ELR (cell line): Measurements from ENCODE around the gene PTGER4.
"Not testable (repeated sequence)": the region's sequence is repeated elsewhere in the genome, so short reads cannot be mapped to it uniquely, and the experiment has no call there.

ENCODE experiments used
- DNase-seq: peaks from one replicate; pipeline ENCODE4 v3.0.0-alpha.2; 2015; ENCODE audit warnings: low read depth

The PTGER4 gene

DNA sequence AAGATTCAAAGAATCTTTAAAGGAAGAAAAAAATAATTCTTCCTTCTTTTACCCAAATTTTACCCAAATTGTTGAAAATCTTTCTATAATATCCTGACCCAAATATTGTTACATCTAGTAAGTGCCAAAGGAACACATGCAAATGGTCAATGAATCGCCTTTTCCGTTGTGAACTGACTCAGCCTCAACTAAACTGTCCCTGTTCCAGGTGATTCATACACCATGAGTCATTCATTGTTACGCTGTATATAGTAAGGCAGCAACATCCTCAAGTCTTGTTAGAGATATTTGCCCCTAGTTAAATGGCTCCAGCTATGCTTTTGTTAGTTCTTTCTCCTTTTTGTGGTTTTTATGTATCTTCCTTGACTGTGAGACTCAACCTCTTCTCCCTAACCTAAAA lies 9.7 kb downstream of the PTGER4 start:
- peak; percentile 99 for DNase-seq

DNA sequence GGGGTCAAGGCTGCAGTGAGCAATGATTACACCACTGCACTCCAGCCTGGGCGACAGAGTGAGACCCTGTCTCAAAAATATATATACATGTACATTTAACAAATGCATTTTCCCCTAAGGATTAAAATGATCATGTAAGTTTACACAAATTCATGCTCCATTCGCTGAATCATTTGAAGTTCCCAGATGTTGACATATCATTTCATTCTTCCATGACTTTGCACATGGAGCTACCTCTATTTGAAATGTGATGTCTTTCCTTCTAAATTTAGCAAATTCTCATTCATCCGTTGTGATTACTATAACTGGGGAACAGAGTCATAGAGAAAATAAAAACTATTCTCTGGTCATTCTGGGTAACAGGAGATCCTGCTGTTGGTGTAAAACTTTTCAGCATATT lies 10.6 kb downstream of the PTGER4 start:
- no peak for DNase-seq

DNA sequence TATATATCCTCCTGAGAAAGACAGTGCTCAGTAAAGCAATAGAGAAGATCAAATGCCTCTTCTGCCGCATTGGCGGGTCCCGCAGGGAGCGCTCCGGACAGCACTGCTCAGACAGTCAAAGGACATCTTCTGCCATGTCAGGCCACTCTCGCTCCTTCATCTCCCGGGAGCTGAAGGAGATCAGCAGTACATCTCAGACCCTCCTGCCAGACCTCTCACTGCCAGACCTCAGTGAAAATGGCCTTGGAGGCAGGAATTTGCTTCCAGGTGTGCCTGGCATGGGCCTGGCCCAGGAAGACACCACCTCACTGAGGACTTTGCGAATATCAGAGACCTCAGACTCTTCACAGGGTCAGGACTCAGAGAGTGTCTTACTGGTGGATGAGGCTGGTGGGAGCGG lies 12.2 kb downstream of the PTGER4 start:
- no peak for DNase-seq

DNA sequence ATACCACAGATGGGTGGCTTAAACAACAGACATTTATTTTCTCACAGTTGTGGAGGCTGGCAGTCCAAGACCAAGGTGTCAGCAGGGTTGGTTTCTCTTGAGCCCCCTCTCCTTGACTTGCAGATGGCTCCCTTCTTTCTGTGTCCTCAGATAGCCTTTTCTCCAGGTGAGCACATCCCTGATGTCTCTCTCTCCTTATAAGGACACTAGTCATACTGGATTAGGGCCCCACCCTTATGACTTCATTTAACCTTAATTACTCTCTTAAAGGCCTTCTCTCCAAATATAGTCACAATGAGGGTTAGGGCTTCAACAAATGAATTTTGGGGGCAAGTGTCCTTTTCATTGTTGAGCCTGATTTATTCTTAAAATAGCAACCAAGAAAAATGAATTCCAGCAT lies 14.7 kb downstream of the PTGER4 start:
- no peak for DNase-seq

DNA sequence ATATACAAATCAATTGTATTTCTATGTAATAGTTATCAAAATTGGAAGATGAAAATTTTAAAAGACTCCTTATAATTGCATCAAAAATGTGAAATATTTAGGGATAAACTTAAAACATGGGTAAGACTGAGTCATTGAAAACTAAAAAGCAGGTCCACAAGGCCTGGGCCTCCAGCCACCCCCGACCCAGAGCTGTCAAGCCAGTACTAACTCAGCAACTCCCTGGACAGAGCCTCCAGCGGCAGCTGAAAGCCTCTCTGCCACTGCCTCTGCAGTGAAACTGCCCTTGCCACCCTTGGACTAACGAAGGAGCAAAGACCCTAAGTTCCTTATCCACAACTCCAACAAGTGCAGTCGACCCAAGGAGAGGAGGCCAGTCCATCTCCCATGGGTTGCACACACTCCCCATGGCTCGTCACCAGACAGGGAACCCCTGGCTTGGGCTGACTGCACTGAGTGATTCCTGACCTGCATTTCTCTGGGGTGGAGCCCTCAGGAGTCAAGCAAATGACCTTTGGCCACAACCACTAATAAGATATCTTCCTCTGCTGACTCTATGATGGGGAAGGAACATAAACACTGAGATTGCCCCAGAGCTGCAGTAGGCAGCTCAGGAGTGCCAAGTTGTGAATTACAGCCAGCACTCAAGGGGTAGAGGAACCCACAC lies 20.5 kb downstream of the PTGER4 start:
- no peak for DNase-seq

DNA sequence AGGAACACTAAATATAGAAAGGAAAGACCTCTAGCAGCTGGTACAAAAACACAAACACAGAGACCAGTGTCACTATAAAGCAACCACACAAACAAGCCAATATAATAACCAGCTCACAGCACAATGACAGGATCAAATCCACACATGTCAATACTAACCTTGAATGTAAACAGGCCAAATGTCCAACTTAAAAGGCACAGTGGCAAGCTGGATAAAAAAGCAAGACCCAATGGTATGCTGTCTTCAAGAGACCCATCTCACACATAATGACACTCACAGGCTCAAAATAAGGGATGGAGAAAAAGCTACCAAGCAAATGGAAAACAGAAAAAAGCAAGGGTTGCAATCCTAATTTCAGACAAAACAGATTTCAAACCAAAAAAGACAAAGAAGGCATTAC lies 22.3 kb downstream of the PTGER4 start:
- not testable (repeated sequence) for DNase-seq

DNA sequence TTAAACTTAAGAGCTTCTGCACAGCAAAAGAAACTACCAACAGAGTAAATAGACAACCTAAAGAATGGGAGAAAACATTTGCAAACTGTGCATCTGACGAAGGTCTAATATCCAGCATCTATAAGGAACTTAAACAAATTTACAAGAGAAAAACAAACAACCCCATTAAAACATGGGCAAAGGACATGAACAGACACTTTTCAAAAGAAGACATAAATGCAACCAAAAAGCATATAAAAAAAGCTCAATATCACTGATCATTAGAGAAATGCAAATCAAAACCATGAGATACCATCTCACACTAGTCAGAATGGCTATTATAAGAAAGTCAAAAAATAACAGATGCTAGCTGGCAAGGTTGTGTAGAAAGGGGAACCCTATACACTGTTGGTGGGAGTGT lies 25.8 kb downstream of the PTGER4 start:
- not testable (repeated sequence) for DNase-seq

DNA sequence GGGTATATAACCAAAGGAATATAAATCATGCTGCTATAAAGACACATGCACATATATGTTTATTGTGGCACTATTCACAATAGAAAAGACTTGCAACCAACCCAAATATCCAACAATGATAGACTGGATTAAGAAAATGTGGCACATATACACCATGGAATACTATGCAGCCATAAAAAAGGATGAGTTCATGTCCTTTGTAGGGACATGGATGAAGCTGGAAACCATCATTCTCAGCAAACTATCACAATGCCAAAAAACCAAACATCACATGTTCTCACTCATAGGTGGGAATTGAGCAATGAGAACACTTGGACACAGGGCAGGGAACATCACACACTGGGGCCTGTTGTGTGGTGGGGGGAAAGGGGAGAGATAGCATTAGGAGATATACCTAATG lies 30.9 kb downstream of the PTGER4 start:
- DNase-seq, result not testable (repeated sequence)

DNA sequence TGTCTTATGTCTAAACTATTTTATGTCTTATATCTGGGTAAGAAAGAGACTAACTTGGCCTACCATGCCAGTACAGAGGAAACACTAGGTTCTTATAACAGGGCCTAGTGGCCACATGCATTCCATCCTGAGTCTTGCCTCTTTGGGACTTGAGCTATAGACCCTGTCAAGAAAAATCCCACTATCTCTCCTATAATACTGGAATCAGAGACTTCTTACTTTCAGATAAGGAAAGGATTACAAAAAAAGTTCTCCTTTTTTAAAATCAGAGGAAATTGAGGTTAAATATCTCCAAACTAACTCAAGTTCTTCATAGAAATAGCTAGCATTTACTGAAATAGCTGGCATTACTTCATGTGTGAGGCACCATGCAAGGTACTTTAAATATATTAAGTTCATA lies 34.3 kb downstream of the PTGER4 start:
- DNase-seq, result no peak

DNA sequence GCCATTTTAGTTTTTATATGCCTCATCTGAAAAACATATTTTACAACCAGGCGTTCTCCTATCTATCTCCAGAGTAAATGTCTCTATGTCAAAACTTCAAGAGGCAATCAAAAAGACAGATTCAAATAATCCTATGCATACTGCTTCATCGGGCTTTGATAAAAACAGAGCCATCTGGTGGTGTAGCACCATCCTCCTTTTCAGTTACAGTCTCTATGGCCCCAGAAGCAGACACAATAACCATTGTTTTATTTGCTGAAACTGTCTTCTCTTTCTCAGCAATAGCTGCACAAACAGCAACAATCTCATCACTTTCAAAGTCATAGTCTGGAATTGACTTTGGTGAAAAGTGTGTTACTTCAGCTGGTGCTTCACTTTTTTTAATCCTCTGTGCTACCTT lies 36.3 kb downstream of the PTGER4 start:
- peak; percentile 42 for DNase-seq

DNA sequence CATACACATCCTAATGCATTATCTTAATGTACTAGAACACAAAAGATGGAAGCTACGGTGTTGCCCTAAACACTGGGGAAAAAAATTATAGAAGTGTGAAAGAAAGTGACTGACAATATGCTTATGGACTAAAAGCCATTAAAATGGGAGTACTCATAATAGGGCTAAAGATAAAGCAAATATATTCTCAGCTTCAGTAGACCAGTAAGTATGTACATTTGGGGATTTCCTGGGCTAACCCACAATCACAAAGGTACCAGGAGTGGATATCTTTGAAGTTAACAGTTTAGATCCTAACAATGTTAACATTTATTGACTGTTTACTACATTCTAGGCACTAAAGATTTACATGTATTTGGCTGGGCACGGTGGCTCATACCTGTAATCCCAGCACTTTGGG lies 36.9 kb downstream of the PTGER4 start:
- no peak for DNase-seq

DNA sequence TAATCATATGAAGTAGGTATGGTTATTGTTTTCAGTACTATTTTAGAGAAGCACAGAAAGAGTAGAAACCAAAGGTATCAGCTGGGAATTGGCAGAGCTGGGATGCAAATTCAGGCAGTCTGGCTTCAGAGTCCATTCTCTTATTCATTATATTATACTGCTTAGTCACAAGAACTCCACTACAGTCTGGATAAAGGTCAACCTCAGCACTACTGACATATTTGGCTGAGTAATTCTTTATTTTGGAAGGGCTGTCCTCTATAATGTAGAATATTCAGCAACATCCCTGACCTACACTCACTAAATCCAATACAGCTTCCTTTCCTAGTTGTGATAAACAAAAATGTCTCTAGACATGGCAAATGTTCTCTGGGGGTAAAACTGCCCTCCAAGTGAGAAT lies 37.6 kb downstream of the PTGER4 start:
- DNase-seq, result peak; percentile 46

DNA sequence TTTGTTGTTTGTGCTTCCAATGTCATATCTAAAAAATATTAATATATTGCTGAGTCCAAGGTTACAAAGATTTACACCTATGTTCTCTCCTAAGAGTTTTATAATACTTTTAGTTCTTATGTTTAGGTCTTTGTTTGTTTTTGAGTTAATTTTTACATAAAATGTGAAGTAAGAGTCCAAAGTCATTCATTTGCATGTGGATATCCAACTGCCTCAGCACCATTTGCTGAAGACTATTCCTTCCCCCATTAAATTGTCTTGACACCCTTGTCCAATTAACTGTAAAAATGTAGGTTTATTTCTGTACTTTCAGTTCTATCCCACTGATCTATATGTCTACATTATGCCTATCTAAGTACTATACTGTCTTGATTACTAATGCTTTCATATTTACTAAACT lies 40.4 kb downstream of the PTGER4 start:
- no peak for DNase-seq

DNA sequence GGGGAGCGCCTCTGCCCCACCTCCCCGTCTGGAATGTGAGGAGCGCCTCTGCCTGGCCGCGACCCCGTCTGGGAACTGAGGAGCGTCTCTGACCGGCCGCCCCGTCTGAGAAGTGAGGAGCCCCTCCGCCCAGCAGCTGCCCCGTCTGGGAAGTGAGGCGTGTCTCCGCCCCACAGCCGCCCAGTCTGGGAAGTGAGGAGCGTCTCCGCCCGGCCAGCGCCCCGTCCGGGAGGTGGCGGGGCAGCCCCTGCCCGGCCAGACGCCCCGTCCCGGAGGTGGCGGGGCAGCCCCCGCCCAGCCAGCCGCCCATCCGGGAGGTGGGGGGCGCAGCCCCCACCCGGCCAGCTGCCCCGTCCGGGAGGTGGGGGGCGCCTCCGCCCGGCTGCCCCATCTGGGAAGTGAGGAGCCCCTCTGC lies 42.8 kb downstream of the PTGER4 start:
- not testable (repeated sequence) for DNase-seq

DNA sequence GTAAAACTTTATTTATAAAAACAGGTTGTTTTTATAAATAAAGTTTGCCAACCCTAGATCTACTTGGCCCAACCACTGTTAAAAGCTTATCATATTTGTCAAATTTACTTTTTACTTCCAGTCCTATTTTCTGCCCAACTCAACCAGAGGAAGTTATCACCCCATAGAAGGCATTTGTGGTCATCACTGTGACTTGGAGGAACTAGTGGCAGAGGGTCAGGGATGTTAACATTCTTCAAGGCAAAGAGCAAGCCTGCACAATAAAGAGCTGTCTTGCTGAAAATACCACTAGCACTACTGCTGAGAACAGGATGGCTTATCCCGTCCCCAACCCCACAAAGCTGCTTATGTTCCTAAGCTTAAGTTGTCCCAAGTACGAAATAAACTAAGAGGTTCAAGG lies 53.7 kb downstream of the PTGER4 start:
- no peak for DNase-seq

DNA sequence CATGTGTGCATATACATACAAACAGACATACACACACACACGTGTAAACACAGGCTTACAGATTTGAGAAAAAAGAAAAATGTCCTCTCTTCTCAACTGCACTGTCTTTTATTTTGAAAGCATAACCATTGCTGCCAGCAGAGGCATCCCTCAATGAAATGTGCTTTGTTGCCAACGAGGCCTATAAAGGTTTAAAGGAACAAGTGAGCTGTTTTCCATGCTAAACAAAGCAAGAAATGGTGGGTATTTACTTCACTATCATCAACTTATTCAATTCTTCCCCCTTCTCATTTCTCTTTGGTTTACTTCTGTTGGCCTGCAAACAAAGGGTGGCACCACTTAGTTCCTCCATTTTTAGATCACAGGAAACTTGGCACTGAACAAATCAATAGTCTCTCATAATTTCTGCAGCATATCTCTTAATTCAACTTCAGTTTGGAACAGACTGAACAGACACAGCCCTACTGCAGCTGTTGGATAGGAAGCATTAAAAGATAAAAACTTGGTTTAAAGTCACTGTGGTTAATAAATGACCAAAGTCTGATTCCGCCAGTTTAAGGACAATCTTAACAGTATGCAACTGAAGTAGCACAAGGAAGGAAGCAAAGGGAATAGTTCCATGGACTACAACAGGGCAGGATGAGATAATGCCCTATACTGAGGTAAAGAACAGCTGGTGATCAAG lies 54.3 kb downstream of the PTGER4 start:
- DNase-seq, result no peak

DNA sequence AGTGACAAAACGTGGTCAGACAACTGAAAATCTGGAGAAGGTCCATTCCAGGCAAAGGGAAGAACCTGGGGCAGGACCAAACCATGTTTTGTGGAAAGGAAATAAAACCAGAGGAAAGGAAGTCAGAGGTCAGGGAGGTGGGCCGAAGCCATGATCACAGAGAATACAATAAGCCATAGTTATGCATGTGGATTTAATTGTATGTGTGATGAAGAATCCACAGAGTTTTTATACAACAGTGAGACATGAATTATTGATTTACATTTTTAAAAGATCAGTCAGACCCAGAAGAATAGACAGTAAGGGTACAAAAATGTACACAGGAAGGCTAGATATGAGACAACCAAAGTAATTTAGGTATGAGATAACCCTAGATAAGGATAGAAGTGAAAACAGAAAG lies 55.3 kb downstream of the PTGER4 start:
- peak; percentile 77 for DNase-seq

DNA sequence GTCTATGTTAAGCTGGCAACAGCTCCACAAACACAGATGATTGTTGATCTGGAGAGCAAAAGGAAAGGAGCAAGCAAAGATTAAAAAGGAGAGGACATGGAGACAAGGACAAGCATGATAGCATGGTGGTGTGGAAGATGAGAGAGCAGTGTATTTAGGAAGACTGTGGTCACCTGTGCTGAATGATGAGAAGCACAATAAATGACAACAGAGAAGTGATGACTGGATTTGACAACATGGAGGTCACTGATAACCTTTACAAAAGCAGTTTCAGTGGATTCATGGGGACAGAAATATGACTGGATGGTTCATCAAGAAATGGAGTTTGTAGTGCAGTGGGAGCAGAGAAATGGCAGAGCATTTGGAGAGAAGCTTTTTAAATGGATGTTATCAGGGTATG lies 55.9 kb downstream of the PTGER4 start:
- DNase-seq, result no peak

DNA sequence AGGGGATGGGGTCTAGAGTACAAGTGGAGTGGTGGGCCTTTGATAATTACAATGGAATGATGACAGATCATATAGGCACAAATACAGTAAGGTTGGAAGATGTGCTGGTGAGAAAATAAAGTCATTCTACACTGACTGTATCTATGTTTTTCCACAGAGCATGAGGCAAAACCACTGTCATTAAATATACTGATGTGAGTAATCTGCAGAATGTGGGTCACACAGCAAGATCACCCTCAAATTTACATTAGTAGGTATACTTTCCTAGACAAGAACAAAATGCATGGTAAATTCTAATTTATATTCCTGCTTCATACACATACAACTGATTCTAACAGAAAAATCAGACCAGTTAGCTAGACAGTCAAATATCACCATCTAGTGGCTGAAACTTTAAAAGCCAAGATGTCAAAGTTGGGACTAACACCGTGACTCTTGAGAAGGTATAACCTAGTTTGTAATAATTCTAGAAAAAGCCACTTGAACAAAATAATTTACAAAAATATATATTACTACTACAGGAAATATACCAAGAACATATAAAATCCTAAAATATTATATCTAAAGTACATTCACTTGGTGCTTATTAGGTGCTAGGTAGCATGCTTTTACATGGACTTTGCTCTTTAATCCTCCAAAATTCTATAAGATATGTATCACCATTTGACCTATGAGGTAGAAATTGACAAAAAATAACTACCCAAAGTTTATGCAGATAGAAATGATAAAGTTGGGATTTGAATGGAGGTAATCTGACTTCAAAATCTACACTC lies 56.6 kb downstream of the PTGER4 start:
- DNase-seq, result peak; percentile 78

DNA sequence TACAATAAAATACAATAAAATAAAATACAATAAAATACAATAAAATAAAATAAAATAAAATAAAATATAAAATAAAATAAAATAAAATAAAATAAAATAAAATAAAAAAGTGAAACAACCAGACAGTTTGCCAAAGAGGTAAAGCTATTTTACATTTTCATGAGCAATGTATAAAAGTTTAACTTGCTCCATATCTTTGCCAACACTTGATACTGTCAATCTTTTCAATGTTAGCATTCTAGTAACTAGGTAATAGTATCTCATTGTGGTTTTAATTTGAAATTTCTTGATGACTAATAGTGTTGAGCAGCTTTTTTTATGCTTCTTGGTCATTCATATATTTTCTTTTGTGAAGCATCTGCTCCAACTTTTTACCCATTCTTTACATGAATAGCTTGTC lies 58.8 kb downstream of the PTGER4 start:
- peak; percentile 49 for DNase-seq
